Skeletal muscle satellite cell (primary cell): ENCODE data around the gene HIPK3.
A peak's percentile ranks its signal among the peaks of the same experiment; 100 is the strongest.
"Not testable (repeated sequence)": the region's sequence is repeated elsewhere in the genome, so short reads cannot be mapped to it uniquely, and the experiment has no call there.

ENCODE experiments used
- H3K27me3 ChIP-seq: 2 replicates; pipeline ENCODE4 v1.7.0; 2013; ENCODE audit warnings: low read length; ENCODE audit not compliant: control insufficient read depth, insufficient read depth
- H3K36me3 ChIP-seq: 2 replicates; pipeline ENCODE4 v1.7.0; 2013; ENCODE audit warnings: mild to moderate bottlenecking, control low read depth, low read length; ENCODE audit not compliant: insufficient read depth
- H3K4me1 ChIP-seq: 2 replicates; pipeline ENCODE4 v1.7.0; 2013; ENCODE audit warnings: low read length; ENCODE audit not compliant: control insufficient read depth, insufficient read depth
- H3K4me2 ChIP-seq: 2 replicates; pipeline ENCODE4 v1.7.0; 2013; ENCODE audit warnings: mild to moderate bottlenecking, low read length
- H3K4me3 ChIP-seq: 2 replicates; pipeline ENCODE4 v1.7.0; 2013; ENCODE audit warnings: low read length
- H3K9ac ChIP-seq: 2 replicates; pipeline ENCODE4 v1.7.0; 2013; ENCODE audit warnings: mild to moderate bottlenecking, low read depth, low read length, moderate library complexity
- H3K9me3 ChIP-seq: replicated peaks from 2 replicates; pipeline ENCODE4 v1.7.0; 2013; ENCODE audit warnings: mild to moderate bottlenecking, control low read depth, low read length

HIPK3 gene

DNA sequence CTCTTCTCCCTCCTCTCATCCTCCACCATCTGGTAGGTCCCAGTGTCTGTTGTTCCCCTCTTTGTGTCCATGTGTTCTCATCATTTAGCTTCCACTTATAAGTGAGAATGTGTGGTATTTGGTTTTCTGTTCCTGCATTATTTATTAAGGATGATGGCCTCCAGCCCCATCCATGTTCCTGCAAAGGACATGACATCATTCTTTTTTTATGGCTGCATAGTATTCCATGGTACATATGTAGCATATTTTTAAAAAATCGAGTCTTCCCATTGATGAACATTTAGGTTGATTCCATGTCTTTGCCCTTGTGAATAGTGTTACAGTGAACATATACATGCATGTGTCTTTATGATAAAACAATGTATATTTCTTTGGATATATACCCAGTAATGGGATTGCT is 4.2 kb downstream of the HIPK3 start:
- not testable (repeated sequence) for H3K4me2 ChIP-seq, H3K4me3 ChIP-seq, H3K9me3 ChIP-seq, H3K36me3 ChIP-seq, H3K27me3 ChIP-seq, H3K9ac ChIP-seq
- H3K4me1 ChIP-seq = peaks cover 40% of the 10 kb centered on the region

DNA sequence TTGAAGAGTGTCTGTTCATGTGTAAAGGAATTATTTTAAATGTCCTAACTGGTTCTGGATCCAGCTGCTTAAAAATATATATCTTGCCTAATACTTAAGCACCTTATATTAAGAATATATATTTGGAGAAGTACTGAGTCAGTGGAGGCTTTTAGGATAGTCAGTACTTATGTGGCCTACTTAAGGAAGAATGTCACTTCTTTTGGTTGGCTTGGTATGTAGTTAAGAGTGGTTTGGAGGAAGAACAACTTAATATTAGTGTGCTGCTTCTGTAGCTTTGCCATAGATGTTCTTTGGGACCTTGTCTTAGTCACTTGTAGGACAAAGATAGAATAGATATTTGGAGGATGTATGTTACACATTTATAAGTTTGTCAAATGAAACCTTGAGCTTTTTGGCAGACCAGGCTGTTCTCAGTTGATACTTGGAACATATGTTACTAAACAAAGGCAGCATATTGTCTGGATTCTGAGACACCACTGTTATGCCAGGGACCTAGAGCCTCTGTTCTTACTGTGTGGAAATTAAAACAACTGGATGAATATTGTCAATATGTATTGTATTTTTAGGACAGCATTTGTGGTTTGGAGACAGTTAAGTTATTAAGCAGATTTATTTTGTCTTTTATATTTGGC is 4.9 kb downstream of the HIPK3 start:
- H3K4me1 ChIP-seq = peaks cover 41% of the 10 kb centered on the region
- no peaks in the 10 kb centered on the region for H3K27me3 ChIP-seq
- H3K9me3 ChIP-seq = no peaks in the 10 kb centered on the region
- no peaks in the 10 kb centered on the region for H3K36me3 ChIP-seq
- H3K4me3 ChIP-seq = no peak overlapping the region
- no peak overlapping the region for H3K9ac ChIP-seq
- H3K4me2 ChIP-seq = peak overlapping the region; percentile 51

DNA sequence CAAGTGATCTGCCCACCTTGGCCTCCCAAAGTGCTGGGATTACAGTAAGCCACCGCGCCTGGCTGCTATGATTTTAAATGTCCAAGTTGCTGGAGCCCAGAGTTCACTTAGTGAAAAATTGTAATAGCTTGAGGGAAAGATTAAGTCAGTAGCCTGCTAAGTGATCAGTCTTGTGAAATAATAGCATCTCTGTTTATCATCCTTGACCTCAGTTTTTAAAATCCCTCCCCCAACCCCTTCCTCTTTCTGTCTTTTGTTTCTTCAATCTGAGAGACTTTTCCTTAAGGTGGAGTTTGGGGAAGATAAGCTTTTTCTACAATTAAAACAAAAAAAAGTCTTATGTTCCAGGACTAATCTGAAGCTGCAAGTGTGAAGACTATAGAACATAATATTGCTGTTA is 6.4 kb downstream of the HIPK3 start:
- H3K36me3 ChIP-seq = no peaks in the 10 kb centered on the region
- H3K4me2 ChIP-seq = no peak overlapping the region
- no peak overlapping the region for H3K4me3 ChIP-seq
- H3K27me3 ChIP-seq = no peaks in the 10 kb centered on the region
- no peak overlapping the region for H3K9ac ChIP-seq
- H3K9me3 ChIP-seq = no peaks in the 10 kb centered on the region
- peaks cover 41% of the 10 kb centered on the region for H3K4me1 ChIP-seq

DNA sequence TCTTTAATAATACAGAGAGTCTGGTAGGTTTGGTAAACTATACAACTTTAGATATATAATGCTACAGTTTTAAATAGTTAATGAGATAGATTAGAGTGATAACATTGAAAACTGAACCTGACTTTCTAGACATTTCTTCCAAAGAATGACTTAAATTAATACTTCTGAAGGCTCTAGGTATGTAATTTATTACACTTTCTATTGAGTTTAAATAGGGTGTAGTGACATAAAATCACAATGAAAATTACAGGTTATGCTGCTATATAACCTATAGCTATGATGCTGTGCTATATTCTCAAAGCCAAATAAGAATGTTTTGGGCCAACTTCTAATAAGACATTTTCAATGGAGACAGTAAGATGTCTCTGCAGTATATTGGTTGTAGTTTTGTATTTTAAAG is 7.7 kb downstream of the HIPK3 start:
- Histone ChIP-seq H3K4me1 (peaks cover 51% of the 10 kb centered on the region), H3K9me3 (no peaks in the 10 kb centered on the region)

DNA sequence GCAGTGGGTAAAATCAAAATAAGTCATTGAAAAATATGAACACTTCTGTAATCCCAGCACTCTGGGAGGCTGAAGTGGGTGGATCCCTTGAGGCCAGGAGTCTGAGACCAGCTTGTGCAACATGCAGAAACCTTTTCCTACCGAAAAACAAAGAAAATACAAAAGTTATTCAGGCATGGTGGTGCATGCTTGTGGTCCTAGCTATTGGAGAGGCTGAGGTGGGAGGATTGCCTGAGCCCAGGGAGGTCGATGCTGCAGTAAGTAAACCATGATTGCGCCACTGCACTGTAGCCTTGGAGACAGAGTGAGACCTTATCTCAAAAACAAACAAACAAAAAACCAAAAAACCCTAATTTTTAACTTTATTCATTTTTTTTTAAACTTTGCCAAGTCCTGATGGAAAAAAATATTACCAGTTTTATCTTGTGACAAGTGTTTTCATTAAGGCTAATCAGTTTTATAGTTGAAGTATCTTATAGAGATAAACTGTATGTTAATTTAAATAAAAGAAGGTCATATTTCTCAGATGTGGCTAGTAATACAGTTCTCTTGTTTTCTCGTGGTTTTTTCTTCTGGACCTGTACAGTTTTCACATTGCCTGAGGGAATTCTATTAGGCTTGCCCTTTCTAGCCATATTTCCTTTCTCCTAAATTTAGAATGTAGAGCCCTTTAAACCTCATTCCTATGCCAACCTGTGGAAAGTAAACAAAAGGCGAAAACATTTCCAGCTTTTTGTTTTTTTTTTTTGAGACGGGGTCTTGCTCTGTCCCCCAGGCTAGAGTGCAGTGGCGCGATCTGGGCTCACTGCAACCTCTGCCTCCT is 9.4 kb downstream of the HIPK3 start:
- H3K9me3 ChIP-seq = no peaks in the 10 kb centered on the region
- H3K4me2 ChIP-seq = no peak overlapping the region
- H3K27me3 ChIP-seq = no peaks in the 10 kb centered on the region
- H3K4me1 ChIP-seq = peaks cover 43% of the 10 kb centered on the region
- H3K9ac ChIP-seq = no peak overlapping the region
- H3K36me3 ChIP-seq = no peaks in the 10 kb centered on the region
- H3K4me3 ChIP-seq = no peak overlapping the region

More for the DNA sequence above, 7.7 kb downstream of the HIPK3 start:
- H3K9ac ChIP-seq = no peak overlapping the region
- no peaks in the 10 kb centered on the region for H3K36me3 ChIP-seq
- no peak overlapping the region for H3K4me2 ChIP-seq
- H3K4me3 ChIP-seq = no peak overlapping the region
- H3K27me3 ChIP-seq = no peaks in the 10 kb centered on the region

DNA sequence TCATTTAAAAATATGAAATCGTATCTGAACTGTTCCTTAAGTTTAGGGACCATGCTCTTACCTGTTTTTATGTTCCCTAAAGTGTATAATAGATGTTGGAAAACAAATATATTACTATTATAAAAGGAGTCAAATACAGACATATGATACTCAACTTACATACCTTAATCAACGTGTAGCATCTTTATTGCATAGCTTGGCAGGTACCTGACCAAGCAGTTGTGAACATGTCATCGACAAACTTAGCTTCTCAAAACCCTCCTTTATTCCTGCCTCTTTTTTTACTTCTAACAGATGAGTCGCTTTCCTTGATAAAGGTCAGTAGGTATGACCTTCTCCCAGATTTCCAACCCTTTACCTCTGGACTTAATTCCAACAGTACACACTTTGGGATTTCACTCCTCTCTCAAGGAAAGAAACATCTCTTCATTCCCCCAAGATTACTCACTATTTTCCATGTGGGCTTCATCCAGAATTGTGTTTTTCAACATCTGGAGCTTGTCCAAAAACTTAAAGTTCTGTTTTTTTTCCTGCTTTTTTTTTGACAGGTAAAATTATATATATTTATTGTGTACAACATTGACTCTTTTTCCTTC is 11.9 kb downstream of the HIPK3 start:
- Histone ChIP-seq H3K4me3 (no peak overlapping the region), H3K9ac (no peak overlapping the region), H3K36me3 (no peaks in the 10 kb centered on the region), H3K27me3 (no peaks in the 10 kb centered on the region), H3K4me2 (no peak overlapping the region), H3K9me3 (no peaks in the 10 kb centered on the region), H3K4me1 (peaks cover 21% of the 10 kb centered on the region)

DNA sequence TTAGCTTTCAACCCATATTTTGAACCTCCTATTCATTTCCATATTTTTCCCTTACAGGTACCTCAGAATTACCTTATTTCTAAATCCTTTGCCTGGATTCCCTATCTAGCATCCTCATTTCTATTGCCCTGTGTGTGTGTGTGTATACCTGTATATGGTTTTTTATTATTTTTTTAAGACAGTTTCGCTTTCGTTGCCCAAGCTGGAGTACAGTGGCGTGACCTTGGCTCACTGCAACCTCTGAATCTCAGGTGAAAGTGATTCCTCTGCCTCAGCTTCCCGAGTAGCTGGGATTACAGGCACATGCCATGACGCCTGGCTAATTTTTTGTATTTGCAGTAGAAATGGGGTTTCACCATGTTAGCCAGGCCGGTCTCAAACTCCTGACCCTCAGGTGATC is 12.6 kb downstream of the HIPK3 start:
- H3K36me3 ChIP-seq = no peaks in the 10 kb centered on the region
- H3K9me3 ChIP-seq = no peaks in the 10 kb centered on the region
- H3K4me3 ChIP-seq = no peak overlapping the region
- H3K4me2 ChIP-seq = no peak overlapping the region
- H3K27me3 ChIP-seq = no peaks in the 10 kb centered on the region
- H3K4me1 ChIP-seq = peaks cover 18% of the 10 kb centered on the region
- no peak overlapping the region for H3K9ac ChIP-seq

DNA sequence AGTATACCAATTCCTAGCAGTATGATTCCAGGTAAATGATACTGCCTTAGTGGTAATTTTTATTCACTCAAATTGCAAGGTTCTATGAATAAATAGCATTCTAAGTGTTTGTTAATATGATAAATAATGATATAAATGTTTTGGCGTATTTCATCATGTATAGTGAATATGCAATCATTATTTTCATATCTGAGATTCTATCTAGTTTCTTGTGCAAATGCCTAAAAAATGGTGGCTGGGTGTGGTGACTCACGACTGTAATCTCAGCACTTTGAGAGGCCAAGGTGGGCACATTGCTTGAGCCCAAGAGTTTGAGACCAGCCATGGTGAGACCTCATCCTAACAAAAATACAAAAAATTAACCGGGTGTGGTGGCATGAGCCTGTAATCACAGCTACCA is 13.9 kb downstream of the HIPK3 start:
- peaks cover 18% of the 10 kb centered on the region for H3K4me1 ChIP-seq
- H3K9me3 ChIP-seq = no peaks in the 10 kb centered on the region
- H3K4me3 ChIP-seq = no peak overlapping the region
- no peaks in the 10 kb centered on the region for H3K27me3 ChIP-seq
- no peaks in the 10 kb centered on the region for H3K36me3 ChIP-seq
- no peak overlapping the region for H3K4me2 ChIP-seq
- no peak overlapping the region for H3K9ac ChIP-seq

DNA sequence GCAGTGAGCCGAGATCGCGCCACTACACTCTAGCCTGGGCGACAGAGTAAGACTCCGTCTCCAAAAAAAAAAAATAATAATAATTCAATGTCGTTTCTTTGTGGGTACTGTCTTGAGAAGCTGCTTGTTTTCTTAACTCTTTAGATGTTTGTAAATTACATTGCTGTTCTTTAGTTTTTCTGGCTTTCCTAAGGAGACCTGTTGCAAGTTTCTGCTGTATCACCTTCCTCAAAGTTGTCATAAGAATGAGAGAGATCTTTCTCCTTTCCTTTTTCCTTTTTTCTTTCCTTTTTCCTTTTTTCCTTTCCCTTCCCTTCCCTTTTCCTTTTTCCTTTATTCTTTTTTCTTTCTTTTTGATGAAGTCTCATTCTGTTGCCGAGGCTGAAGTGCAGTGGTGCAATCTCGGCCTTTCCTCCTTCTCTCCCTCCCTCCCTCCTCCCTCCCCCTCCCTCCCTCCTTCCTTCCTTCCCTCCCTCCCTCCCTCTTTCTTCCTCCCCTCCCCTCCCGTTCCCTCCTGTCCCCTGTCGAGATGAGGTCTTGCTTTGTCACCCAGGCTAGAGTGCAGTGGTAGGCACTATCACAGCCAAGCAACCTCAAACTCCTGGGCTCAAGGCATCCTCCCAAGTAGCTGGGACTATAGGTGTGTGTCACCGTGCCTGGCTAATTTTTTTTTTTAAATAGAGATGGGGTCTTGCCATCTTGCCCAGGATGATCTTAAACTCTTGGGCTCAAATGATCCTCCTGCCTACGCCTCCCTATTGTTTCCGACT is 15.3 kb downstream of the HIPK3 start:
- Histone ChIP-seq H3K4me1 (peaks cover 23% of the 10 kb centered on the region), H3K9me3 (no peaks in the 10 kb centered on the region), H3K4me2 (no peak overlapping the region), H3K27me3 (no peaks in the 10 kb centered on the region), H3K4me3 (no peak overlapping the region), H3K9ac (no peak overlapping the region), H3K36me3 (no peaks in the 10 kb centered on the region)

DNA sequence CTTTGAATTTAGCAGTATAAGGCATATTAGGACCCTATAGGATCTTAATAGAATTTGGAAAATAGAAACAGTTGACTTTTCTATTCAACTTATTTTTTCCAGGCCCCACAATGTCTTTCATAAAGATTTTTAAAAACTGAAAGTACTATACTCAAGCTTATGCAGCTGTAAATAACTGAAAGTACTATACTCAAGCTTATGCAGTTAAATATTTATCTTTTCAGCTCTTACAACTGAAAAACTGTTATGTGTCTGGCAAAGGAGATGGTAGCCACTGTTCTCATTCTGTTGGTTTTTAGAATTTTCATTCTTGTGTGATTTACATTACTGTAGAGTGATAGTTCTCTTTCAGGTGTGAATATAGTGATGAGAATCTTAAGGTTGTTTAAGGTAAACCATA is 16.5 kb downstream of the HIPK3 start:
- Histone ChIP-seq H3K4me1 (peaks cover 26% of the 10 kb centered on the region), H3K36me3 (no peaks in the 10 kb centered on the region), H3K4me3 (no peak overlapping the region), H3K27me3 (no peaks in the 10 kb centered on the region), H3K4me2 (no peak overlapping the region), H3K9me3 (no peaks in the 10 kb centered on the region), H3K9ac (no peak overlapping the region)

DNA sequence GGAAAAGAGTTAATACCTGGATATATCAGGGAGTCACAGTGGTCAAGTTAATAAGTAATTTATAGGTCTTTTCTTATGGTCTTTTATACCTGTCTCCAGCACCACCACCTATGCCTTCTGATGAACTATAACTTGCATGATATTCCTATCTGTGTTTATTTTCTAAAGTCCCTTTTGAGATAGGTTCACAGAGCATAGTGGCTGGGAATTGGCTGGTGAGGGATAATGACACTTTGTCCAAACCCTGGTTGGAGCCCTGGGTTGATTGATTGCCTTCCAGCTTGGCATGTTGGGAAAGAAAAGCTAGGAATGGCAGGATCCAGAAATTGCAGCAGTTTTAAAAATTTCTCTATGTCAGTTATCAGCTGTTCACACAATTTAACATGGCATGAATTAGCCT is 23.2 kb downstream of the HIPK3 start:
- Histone ChIP-seq H3K4me3 (no peak overlapping the region), H3K36me3 (no peaks in the 10 kb centered on the region), H3K4me1 (peaks cover 16% of the 10 kb centered on the region), H3K9ac (no peak overlapping the region), H3K4me2 (no peak overlapping the region), H3K27me3 (no peaks in the 10 kb centered on the region), H3K9me3 (no peaks in the 10 kb centered on the region)
